ENCODE results near the gene THAP4.

The THAP4 gene, protein sequence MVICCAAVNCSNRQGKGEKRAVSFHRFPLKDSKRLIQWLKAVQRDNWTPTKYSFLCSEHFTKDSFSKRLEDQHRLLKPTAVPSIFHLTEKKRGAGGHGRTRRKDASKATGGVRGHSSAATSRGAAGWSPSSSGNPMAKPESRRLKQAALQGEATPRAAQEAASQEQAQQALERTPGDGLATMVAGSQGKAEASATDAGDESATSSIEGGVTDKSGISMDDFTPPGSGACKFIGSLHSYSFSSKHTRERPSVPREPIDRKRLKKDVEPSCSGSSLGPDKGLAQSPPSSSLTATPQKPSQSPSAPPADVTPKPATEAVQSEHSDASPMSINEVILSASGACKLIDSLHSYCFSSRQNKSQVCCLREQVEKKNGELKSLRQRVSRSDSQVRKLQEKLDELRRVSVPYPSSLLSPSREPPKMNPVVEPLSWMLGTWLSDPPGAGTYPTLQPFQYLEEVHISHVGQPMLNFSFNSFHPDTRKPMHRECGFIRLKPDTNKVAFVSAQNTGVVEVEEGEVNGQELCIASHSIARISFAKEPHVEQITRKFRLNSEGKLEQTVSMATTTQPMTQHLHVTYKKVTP

DNA sequence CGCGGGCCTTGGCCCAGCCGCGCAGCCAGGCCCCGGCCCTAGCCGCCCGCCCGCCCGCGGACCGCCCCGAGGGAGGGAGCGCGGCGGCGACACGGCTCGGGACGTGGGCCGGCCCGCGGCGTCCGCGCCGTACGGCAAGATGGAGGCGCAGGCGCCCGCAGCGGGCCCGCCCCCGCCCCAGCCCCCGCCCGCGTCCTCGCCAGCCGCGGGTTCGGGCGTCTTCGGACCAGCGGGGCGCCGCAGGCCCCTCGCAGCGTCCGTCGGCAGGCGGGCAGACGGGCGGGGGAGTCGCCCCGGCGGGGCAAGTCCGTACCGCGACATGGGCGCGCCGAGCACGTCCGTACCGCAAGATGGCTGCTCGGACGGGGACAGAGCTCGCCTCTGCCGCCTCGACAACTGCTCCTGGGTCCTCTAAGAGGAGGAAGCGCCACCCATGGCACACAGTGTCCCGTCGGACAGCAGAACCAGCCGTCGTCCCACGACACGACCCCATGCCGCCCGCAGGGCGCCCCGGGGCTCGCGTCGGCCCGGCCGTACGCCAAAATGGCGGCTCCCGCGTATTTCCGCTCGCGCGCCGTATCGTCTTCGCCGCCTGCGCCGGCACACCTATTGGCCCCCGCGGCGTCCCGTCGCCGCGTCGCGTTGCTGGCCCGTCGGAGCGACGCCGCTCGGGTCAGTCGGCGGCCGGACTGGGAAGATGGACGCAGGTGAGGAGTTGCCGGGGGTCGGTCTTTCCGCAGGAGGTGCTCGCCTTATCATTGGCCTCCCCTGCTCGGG lies at the start of gene THAP4, which contains the start of gene ATG4B:
THAP4 (minus strand) TSS at position 141 of the 777 bp plus-strand sequence. CDS start 141 bp downstream, outside the sequence.
ATG4B (plus strand) TSS at position 676 of the 777 bp plus-strand sequence; CDS start at position 698, 22 bp downstream.
- DNase-seq: peak; percentile 70

DNA sequence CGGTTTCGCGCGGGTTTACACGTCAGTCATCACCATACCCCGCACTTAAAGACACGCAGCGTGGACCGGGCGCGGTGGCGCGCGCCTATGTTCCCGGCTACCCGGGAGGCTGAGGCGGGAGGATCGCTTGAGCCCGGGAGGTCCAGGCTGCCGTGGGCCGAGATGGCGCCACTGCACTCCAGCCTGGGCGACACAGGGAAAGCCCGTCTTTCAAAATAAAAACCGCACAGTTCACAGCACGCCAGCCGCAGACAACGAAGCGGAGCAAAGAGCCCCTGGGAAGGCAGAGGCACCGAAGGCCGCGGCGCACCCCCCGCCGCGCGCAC lies 49.3 kb upstream of the THAP4 start:
- DNase-seq: no peak

DNA sequence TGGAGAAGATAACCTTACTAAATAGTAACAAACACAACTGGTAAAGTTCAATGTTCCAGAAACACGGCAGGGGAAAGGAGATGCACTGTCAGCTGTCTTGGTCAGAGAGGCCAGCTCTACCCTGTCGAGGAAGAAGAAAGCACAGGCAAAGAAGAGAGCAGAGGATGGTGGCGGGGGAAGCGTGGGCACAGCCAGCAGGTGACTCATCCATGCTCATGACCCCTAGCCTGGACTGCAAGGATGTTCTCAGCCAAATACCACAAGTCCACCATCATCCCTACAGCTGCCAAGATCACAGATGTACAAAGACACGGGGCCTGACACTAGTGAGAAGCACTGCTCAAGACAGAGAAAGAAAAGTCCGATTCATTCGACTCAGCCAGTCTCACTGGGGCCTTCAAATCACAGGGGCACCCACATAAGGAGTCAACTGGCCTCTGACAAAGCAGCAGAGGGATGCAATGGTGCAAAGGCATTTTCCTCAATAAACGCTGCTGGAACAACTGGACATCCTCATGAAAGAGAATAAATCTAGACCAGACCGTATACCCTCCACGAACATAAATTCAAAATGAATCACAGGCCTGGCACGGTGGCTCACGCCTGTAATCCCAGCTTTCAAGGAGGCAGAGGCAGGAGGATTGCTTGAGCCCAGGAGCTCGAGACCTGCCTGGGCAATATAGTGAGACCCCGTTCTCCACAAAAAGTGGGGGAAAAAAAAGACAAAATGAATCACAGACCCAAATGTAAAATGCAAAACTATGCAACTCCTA lies 44.1 kb upstream of the THAP4 start:
- peak; percentile 88 for DNase-seq

DNA sequence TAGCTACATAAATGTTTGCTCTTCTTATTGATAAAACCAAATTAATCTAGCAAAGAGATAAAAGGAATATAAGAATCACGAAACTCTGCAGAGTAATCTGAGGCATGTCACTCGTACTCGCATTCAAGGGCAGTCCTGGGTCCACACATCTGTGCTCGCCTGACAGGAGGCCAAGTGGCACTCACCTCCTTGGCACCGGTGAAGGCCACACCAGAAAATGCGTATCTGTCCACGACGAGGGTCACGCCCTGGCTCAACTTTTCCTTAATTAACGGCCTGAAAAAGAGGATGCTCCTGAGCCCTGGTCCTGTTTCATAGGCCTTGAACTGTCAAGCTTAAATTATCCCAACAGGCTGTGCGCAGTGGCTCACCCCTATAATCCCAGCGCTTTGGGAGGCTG lies 43.1 kb upstream of the THAP4 start:
- no peak for DNase-seq

DNA sequence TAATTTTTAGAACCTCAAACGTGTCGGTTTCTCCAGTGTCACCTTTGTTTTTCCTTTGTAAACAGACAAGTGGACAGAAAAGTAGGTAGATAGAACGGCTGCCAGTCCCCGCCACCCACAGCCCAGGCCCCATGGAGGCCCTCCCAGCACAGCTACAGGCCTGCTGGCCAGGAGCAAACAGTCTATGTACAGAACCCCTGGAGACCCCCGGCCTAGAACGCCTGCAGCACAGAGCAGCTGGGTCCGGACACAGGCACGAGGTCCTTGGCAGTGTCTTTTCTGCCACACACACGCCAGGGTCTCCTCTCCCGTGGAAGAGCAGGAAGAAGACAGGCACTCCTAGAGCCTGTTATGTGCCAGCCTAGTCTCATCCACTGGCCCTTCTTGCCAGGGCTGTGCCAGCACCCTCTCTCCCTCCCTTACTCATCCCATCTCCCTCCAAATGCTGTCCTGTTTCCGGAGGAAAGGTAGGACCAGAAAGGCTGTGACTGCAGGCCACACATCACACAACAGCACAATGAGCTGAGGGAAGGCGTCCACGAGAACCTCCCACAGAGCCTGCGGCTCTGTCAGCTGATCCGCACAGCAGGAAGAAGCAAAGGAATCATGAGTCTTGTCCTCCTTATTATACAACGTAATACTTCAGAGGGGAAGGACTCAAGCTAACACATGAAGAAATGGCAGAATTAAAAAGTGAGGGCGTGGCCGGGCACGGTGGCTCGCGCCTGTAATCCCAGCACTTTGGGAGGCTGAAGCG lies 42.0 kb upstream of the THAP4 start:
- DNase-seq: no peak

DNA sequence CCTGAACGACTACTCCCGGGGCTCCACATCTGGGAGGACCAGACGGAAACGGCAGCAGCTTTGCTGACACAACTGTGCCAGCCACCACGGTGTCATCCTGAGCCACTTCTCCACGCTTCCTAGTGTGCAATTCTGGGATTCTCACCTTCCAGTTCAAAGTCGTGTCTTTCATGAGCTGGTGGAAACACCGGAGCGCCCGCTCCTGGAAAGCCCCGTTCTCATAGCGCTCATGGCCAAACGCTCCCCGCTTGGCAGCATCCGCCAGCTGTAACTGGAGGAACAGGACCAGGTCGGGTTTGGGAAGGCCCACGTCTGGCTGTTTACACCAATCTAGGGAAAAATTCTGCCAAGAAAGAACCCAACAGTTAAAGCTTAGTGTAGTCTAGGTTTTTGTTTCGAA lies 41.3 kb upstream of the THAP4 start:
- DNase-seq: no peak

DNA sequence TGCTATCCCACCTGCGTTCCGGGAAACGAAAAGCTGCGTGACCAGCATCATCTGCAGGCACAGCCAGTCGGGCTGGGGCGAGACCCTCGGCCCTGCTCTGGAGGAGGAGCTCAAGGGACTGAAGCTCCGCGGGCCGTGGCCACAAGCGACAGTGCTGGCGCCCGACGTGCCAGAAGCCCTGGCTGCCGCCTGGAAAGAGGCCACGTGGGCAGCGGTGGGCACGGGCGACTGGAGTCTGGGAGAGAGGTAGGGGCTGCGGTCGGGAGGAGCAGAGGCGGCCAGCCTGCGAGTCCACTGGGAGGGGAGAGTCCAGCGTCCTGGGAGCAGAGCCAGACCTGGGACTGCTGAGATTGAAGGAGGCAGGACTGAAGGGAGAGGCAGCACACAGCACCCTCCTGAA lies 40.4 kb upstream of the THAP4 start:
- DNase-seq: no peak

DNA sequence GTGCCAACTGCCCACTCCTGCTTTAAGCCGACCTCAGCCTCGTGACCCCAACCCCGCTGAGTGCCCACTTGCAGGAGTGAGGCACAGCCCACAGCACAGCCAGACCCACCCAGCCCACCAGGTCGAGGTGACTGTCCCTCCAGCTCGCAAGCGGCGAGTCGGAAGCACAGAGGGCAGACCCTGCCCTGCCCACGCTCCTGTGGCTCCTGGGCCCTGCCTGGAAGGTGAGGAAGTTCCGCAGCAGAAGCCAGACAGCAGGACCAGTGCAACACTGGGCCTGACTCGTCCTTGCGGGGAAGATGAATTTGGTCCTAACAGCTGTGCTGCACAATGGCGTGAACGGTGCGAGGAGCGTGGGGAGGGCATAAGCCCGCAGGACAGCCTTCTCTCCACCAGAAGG lies 39.7 kb upstream of the THAP4 start:
- no peak for DNase-seq

DNA sequence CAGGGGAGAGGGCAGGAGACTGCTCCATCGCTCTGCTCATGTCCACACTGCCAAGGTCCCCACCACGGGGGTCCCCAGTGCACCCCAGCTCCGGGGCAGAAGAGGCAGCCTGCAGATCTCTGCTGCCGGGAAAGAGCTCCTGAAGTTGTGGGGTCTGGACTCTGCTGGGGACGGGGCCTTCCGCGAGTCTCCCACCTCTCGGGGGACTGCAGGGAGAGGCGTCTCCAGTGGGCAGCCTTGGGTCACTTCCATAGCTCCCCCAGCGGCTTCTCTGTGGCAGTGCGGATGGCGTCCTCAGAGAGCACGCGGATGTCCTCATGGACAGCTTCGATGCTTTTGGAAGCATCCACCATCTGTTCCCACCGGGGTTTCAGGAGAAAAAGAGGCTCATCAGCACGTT lies 38.9 kb upstream of the THAP4 start:
- DNase-seq: no peak

DNA sequence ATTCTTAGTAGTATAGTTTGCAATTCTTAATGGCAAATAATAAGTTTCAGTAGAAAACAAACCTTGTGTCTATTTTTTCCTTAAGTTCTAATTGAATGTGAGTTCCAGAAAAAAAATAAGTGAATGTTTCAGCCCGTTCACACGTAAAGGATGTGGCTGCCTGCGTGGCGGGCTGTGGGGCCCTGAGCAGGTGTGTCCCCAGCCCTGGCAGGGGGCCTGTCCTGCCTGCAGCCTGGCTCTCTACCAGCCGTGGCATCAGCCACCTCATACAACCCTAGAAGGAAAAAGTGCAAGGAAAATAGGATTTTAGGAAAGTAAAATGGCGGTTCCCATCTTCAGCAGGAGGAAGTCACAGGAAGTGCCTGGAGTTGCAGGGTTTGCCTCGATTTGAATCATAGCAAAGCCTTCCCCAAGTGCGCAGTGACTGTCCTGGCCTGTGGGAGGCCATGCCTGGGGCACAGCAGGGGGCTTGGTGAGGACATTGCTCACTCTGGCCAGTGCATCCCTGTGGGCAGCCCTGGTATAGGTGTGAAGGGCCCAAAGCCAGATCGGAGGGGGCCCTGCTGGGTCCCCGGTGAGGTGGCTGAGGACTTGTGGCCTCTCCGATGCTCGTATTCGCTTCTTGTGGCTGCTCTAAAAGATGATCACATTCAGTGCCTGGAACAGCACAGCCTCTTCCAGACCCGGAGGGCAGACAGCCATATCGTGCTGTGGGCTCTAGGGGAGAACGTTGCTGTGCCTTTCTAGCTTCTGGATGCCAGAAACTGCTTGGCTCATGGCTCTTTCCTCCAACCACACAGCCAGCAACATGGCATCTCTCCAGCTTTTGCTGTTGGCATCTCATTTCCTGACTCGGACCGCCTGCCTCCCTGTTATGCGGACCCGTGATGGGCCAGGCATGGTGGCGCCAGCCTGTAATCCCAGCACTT lies 37.1 kb upstream of the THAP4 start:
- DNase-seq: no peak

DNA sequence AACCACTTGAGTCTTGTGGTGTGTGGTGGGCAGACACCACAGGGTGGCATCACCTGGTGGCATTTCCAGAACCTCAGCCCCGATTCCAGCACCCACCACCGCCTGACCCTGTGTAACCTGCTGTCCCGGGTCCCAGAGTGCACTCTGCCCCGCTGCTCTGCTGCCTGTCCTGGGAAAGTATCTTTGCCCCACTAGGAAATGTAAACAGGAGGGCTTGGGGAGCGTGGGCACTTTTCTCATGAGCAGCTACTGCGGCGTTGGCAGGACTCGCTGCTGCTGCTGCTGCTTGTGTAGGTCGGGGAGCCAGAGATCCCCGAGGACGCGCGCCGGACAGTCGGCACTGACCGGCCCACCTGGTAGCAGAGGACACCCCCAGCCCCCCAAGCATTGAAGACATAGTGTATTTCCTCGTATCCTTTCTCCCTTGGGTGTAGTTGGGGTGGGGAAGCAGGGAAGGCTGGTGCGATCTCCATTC lies 36.3 kb upstream of the THAP4 start:
- no peak for DNase-seq

DNA sequence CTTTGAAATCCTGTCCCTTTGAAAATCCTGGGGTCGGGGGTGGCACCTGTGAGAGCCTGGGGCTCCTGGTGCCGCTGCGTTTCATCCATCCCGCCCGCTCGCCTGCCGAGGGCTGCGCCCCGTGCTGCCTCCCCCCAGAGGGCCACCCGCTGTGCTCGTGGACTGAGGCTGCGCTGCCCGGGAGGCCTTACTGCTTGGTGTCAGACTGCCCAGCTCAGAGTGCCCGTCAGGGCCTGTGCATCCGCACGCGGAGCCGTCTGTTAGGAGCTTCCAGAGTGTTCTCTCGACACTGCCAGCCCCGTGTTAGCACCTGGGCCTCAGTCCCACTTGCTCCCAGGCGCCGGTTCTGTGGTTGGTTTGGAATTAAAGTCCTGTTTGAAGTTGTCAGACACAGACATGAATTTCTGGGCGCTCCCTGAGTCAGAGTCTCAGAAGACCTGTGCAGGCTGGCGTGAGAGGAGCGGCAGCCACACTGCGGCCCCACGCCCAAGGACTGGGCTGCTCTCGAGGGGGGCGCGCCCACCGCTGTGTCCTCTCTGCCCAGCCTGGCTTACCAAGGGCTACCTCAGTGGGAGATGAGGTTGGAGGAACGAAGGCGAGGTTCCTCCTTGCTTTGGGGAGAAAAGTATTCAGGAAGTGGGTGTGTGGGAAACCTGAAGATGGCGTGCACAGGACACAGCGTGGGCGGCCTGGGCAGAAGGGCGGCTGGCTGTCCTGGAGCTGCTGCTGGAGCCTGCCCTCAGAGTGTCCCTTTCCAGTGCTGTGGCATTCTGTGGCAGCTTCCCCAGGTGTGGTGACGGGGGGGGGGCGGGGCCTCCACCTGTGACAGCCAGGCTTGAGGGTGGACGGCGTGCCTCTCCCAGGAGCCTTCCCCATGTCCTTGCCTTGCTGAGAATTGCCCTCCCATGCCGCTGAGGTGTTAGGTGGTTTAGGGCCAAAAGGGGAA lies 35.6 kb upstream of the THAP4 start:
- no peak for DNase-seq

DNA sequence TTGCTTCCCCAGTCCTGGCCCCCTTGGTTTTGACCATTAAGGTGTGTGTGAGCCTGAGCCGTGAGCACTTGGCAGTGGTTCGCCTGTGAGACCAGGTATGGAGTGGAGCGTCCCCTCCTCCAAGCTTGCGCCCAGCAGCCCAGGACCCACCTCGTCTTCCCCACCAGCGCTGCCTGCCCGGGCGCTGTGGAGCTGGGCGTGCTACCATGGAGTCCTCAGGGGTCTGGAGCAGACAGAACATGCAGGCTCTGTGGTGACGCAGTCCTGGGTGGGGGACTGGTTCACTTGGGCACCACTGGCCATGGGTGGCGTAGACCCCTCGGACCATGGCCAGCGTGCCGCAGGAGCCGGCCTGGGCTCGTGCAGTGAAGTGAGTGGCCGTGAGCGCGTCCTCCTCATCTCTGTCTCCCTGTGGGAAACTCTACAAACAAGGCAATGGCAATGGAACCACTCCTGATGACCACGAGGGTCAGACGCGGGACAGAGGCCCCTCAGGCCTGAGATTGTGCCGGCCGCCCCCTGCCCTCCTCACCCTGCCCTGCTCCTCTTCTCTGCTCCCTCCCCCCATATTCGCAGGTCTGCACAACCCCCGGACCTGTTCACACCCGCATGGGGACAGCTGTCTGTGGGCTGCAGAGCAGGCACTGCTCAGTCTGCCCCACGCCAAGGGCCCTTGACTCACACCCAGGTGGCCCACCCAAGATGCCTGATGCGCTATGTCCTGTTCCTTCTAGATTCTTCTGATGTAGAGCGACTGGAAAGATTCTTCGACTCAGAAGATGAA lies 34.7 kb upstream of the THAP4 start:
- DNase-seq: no peak

DNA sequence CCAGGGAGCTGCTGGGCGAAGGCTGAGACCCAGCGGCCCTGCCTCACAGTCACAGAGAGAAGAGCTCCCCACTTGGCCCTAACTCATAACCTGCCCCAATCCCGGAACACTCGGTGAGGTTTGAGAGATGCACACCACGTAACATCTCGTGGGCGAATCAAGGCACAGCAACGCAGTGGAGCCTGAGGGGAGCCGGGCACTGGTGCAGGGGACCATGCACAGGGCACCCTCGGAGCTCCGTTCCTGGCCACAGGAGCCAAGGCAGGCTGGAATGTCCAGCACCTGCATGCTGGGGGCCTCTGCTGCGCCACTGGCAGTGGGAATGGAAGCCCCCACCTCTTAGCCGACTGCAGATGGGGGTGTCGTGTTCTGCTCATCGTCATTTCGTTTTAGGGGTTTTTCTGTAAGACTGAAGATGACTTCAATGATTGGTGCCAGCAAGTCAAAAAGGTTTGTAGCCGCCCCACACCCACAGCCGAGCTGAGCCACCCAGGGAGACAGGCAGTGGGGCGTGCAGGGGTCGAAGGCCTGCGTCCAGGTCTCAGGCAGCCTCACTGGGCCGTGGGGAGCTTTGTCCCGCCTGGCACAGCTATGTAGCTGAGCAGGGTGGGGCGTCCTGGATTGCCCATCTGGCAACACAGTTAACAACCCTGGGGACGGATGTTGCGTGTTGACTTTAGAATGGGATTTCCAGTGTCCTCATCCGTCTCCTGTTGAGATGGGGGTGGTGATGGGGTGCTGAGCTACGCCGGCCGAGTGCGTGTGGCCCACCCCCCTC lies 33.6 kb upstream of the THAP4 start:
- no peak for DNase-seq

DNA sequence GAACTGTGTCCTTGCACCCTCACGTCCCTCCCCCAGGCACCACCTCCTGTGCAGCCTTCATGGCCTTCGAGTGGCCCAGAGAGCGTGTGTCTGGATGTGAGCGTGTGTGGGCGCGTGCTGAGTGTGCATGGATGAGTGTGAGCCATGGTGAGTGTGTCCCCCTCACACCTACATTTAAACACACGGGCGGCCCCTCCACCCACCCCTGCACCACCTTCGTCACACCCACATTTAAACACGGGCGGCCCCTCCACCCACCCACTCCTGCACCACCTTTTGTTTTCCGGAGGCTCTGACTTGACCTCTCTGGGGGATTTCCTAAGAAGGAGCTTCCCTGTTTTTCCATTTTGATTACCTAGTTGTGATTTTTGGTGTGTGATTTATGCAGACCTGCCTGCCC lies 31.9 kb upstream of the THAP4 start:
- no peak for DNase-seq

DNA sequence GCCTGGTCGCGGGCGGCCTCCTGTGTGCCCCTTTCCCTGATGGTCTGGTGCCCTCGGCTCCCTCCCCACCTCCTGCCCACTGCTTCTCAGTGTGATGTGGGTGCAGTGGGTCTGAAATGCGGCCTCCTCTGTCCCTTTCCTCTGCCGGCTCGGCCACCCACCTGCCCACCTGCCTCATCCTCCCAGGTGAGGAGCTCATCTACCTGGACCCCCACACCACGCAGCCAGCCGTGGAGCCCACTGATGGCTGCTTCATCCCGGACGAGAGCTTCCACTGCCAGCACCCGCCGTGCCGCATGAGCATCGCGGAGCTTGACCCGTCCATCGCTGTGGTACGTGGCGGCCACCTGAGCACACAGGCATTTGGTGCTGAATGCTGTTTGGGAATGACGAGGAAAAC lies 31.4 kb upstream of the THAP4 start:
- DNase-seq: no peak

DNA sequence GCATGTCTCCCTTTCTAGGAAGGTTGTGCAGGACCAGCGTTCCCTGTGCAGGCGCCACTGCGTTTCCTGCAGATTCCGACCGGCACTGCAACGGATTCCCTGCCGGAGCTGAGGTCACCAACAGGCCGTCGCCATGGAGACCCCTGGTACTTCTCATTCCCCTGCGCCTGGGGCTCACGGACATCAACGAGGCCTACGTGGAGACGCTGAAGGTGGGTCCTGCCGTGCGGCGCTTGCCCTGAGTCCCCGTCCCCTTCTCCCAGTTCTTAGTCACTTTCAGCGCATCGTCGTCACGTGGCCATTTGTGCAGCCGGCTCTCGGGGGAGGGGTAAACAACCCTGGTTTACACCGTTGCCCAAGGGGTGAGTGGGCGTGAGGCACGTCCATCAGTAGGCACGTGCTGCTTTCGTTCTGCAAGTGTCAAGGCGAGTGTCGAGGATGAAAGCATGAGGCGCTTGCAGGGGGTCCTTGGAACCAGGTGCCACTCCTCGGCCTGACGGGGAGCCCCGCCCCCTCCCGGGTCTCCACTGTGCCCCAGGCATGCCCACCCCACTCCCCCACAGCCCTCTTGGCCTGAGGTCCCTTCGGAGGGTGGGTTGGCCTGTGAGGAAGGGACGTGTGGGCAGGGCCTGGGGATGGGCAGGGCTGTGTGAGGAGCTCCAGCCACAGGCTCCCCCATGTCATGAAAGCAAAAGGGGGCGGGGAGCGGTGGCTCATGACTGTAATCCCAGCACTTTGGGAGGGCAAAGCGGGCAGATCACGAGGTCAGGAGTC lies 29.9 kb upstream of the THAP4 start:
- no peak for DNase-seq

Measured in kidney glomerular epithelial cell (primary cell).